ENCODE data around the gene LHPP. TPM values are rescaled to one million over a fixed set of nuclear protein-coding genes. Genes with fewer than 3 reads are reported as not detected.
A peak's percentile ranks its signal among the peaks of the same experiment; 100 is the strongest.

The LHPP gene
- total and polyA plus RNA-seq, 9 donors = 4.3 to 19.9 (median 12.6) TPM

DNA sequence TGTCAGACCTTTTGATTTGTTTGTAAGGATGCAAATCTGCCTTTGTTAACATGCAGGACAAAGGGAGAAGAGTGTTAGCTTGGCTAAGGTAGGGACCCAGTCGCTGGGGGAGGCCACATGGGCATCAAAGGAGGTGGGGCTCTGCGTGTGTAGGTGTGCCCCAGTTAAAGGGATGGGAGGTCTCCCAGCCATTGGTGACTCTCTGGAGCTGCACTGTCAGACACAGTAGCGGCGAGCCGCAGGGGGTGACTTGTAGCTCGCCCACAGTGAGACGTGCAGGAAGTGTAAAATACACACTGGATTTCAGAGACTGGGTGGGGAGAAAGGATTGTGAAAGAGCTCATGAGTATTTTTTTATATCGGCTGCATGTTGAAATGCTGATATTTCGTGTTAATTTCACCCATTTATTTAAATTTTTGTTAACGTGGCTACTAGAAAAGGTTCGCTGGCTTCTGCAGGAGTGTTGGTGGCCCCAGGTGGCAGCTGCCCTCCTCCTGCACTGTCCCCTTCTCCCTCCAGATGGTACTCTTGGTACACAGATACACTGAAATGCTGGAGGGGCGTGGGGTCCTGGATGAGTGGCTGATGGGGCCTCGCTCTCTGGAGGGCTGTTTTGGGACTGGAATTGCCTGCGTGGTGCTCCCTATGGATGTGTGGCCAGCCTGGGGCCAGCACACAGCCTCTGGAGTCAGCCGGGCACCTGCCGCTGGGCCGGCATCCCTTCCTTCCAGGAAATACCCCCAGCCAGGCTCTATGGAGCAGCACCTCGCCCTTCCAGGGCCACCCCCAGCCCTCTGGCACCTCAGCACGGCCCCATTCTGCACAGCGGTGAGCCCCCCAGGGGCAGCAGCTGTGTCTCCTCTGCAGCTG, 59.2 kb downstream of the LHPP start:
- H3K9me3 ChIP-seq = no peaks in the 10 kb centered on the region
- H3K27me3 ChIP-seq = no peaks in the 10 kb centered on the region
- intact Hi-C loops (cut with DNase I) = loop anchor here in 1 of 4 donors (10.0 kb wide), 1 partner anchor 304 kb away; no protein-coding TSS in a partner anchor
- TF ChIP-seq, protein P1, sequence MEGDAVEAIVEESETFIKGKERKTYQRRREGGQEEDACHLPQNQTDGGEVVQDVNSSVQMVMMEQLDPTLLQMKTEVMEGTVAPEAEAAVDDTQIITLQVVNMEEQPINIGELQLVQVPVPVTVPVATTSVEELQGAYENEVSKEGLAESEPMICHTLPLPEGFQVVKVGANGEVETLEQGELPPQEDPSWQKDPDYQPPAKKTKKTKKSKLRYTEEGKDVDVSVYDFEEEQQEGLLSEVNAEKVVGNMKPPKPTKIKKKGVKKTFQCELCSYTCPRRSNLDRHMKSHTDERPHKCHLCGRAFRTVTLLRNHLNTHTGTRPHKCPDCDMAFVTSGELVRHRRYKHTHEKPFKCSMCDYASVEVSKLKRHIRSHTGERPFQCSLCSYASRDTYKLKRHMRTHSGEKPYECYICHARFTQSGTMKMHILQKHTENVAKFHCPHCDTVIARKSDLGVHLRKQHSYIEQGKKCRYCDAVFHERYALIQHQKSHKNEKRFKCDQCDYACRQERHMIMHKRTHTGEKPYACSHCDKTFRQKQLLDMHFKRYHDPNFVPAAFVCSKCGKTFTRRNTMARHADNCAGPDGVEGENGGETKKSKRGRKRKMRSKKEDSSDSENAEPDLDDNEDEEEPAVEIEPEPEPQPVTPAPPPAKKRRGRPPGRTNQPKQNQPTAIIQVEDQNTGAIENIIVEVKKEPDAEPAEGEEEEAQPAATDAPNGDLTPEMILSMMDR (IDR thresholded peaks at IDR 0.05) = no peak
- TF ChIP-seq EP300 (IDR thresholded peaks at IDR 0.05) = no peak
- no peak for TF ChIP-seq POLR2A (IDR thresholded peaks at IDR 0.05)
- WGBS, 3 donors = 90 to 95% (median 90%) methylated on average over 20 of the region's 20 CpGs
- peak in 1 of 5 donors; percentile 33 for DNase-seq
- H3K36me3 ChIP-seq = no peaks in the 10 kb centered on the region
- H3K27ac ChIP-seq = no peak overlapping the region
- H3K4me1 ChIP-seq (ENCODE audit: insufficient read depth) = peaks cover 3% of the 10 kb centered on the region
- H3K4me3 ChIP-seq = no peak overlapping the region

- TF ChIP-seq EP300 (IDR thresholded peaks at IDR 0.05) = no peak
- TF ChIP-seq, protein P1 (IDR thresholded peaks at IDR 0.05) = no peak
- TF ChIP-seq POLR2A (IDR thresholded peaks at IDR 0.05) = no peak
- Histone ChIP-seq H3K36me3 (no peaks in the 10 kb centered on the region), H3K4me3 (no peak overlapping the region), H3K27ac (no peak overlapping the region), H3K9me3 (no peaks in the 10 kb centered on the region), H3K27me3 (no peaks in the 10 kb centered on the region), H3K4me1 (ENCODE audit: insufficient read depth) (peaks cover 3% of the 10 kb centered on the region)
- intact Hi-C loops (cut with DNase I) = loop anchor here in 1 of 4 donors (10.0 kb wide), 1 partner anchor 303 kb away; no protein-coding TSS in a partner anchor
- WGBS, 3 donors = 89 to 92% (median 92%) methylated on average over 13 of the region's 13 CpGs
- no peak for DNase-seq
These were observed 59.8 kb downstream of the LHPP start for GRCh38 chr10:124521429-124521871.

DNA sequence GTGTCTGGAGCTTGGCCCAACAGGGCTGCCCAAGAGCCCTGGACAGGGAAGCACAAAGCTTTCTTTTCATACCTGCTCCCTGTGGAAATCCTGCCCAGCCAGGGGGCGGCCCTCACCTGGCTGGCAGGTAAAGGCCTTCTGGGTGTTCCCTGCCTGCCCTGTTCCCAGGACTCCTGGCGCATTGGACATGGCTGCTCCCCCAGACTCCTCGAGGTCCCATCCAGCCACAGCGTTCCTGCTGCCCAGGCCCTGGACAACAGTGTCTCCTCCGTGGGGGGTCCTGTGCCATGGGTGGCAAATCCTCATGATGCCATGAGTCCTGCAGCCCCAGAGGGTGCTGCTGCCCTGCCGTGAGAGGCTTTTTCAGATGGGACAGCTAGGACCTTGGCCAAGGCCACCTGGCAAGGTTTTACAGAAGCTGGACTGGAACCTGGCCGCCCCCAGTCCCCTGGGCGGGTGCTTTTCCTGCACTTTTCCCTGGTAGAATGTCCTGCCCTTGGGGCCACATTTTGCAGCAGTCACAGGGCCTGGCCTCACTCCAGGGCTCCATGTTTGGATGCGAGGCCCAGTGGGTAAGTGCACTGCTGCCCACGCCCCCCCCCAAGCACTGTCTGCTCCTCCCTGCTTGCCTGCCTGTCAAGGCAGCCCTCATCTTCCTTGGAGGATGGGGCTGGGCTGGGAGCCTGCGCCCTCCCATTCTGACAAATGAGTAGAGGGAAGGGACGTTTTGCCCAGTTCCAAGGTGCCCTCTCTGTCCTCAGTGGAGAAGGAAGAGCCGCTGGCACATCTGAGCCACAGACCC, 60.7 kb downstream of the LHPP start:
- TF ChIP-seq, protein P1 (IDR thresholded peaks at IDR 0.05) = no peak
- no peak for TF ChIP-seq POLR2A (IDR thresholded peaks at IDR 0.05)
- TF ChIP-seq EP300 (IDR thresholded peaks at IDR 0.05) = no peak
- Histone ChIP-seq H3K27me3 (no peaks in the 10 kb centered on the region), H3K36me3 (no peaks in the 10 kb centered on the region), H3K27ac (no peak overlapping the region), H3K4me1 (ENCODE audit: insufficient read depth) (peaks cover 3% of the 10 kb centered on the region), H3K9me3 (no peaks in the 10 kb centered on the region), H3K4me3 (no peak overlapping the region)
- peak in 2 of 5 donors; percentile 32 to 46 for DNase-seq
- WGBS, 3 donors = 85 to 93% (median 89%) methylated on average over 12 to 13 of the region's 13 CpGs
- intact Hi-C loops (cut with DNase I) = loop anchor here in 1 of 4 donors (10.0 kb wide), 1 partner anchor 302 kb away; no protein-coding TSS in a partner anchor
